GM18951 (cell line): ENCODE results near the gene CACFD1.
"Not testable (repeated sequence)": the region's sequence is repeated elsewhere in the genome, so short reads cannot be mapped to it uniquely, and the experiment has no call there.

ENCODE experiments used
- POLR2A ChIP-seq: IDR thresholded peaks from 4 replicates; pipeline ENCODE4 v1.6.1; 2011; ENCODE audit warnings: mild to moderate bottlenecking; ENCODE audit not compliant: insufficient read length, insufficient read depth; ENCODE audit errors: extremely low read depth
- in situ Hi-C: fragments of 300-500 bp; cut with MboI; formaldehyde crosslinking; loops from one replicate; pipeline ENCODE4 v1.12.0; 2022; ENCODE audit warnings: low sequenced_read_pairs, mixed read lengths, inconsistent platforms; ENCODE audit not compliant: unreplicated experiment

CACFD1 gene

GRCh38 chr9:133448487-133448972 lies 11.2 kb upstream of the CACFD1 start:
- no peak for TF ChIP-seq POLR2A
- in situ Hi-C loops = no loop called here

- TF ChIP-seq POLR2A = no peak
- in situ Hi-C loops = no loop called here
Observed at GRCh38 chr9:133449760-133450159, 10.0 kb upstream of the CACFD1 start.

- in situ Hi-C loops = not testable (repeated sequence)
Observed at GRCh38 chr9:133451865-133452264, 7.9 kb upstream of the CACFD1 start.

GRCh38 chr9:133452562-133452961 lies 7.2 kb upstream of the CACFD1 start:
- in situ Hi-C loops = no loop called here
- no peak for TF ChIP-seq POLR2A

- TF ChIP-seq POLR2A = no peak
- in situ Hi-C loops = no loop called here
Observed at GRCh38 chr9:133453651-133454050, 6.1 kb upstream of the CACFD1 start.

- in situ Hi-C loops = no loop called here
- no peak for TF ChIP-seq POLR2A
Observed at GRCh38 chr9:133454325-133454724, 5.5 kb upstream of the CACFD1 start.

DNA sequence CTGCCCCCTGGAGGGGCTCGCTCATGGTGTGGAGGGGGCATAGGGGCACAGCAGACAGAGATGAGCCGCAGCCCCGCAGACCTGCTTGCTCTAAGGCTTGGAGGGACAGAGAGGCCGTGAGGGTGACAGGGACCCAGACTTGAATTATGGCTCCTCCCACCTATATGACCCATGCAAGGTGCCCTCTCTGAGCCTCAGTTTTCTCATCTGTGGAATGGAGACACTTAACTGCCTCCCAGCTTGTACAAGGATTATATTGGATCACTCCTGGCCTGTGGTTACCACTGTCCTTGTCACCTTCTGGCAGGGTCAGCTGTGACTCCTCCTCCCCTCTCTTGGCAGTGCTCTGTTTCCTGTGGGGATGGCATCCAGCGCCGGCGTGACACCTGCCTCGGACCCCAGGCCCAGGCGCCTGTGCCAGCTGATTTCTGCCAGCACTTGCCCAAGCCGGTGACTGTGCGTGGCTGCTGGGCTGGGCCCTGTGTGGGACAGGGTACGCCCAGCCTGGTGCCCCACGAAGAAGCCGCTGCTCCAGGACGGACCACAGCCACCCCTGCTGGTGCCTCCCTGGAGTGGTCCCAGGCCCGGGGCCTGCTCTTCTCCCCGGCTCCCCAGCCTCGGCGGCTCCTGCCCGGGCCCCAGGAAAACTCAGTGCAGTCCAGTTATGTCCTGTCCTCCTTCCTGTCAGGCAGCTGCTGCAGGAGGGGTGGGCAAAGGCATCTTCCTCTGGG lies 4.7 kb upstream of the CACFD1 start:
- no peak for TF ChIP-seq POLR2A
- in situ Hi-C loops = no loop called here

DNA sequence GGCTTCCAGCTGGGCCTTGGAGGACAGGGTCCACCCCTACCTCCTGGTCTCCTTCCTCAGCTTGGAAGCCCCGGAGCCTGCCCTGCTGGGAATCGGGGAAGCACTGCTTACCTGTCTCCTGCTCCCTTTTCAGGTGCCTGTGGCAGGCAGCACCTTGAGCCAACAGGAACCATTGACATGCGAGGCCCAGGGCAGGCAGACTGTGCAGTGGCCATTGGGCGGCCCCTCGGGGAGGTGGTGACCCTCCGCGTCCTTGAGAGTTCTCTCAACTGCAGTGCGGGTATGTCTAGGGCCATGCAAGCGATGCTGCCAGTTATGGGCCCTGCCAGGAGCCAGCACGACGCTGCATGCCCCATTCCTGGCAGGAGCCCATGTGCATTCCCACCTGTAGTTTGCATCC lies 3.8 kb upstream of the CACFD1 start:
- in situ Hi-C loops = no loop called here
- no peak for TF ChIP-seq POLR2A

DNA sequence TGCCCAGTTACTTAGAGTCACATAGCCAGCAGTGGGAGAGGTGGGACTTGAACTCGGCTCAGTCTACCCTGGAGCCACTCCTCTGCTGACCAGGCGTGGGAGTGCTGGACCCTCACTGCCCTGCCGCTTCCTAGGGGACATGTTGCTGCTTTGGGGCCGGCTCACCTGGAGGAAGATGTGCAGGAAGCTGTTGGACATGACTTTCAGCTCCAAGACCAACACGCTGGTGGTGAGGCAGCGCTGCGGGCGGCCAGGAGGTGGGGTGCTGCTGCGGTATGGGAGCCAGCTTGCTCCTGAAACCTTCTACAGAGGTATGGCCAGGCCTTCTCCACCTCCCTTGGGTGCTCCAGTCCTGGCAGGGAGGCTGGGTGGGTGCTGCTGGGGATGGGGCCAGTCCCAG lies 3.4 kb upstream of the CACFD1 start:
- no peak for TF ChIP-seq POLR2A
- in situ Hi-C loops = no loop called here

DNA sequence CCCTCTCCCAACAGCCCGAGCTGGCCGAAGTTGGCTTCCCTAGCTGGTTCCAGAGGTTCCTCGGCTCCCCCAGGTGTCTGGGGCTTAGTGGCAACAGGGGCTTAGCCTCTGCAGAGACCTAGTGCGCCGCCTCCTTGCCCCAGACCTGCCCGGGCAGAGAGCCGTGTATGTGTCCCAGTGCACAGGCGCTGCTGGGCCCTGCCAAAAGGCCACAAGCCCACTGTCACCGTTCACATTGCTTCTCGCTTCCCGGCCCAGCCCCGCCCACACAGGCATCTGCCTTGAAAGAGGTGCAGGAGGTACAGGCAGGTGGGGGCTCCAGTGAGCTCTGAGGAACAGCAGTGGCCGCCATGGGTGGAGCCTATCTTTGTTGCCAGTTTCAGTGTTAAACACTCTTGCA lies 2.5 kb upstream of the CACFD1 start:
- TF ChIP-seq POLR2A = no peak
- in situ Hi-C loops = no loop called here

DNA sequence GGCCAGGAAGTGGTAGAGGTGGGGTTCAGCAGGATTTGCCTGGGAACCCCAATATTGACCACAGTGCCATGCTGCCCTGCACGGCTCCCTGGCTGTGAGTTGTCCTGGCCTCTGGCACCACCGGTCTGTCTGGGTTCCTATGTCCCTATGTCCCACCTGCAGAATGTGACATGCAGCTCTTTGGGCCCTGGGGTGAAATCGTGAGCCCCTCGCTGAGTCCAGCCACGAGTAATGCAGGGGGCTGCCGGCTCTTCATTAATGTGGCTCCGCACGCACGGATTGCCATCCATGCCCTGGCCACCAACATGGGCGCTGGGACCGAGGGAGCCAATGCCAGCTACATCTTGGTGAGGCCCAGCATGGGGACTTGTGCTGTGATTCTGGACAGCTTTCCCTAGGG lies 2.0 kb upstream of the CACFD1 start:
- TF ChIP-seq POLR2A = no peak
- in situ Hi-C loops = no loop called here

DNA sequence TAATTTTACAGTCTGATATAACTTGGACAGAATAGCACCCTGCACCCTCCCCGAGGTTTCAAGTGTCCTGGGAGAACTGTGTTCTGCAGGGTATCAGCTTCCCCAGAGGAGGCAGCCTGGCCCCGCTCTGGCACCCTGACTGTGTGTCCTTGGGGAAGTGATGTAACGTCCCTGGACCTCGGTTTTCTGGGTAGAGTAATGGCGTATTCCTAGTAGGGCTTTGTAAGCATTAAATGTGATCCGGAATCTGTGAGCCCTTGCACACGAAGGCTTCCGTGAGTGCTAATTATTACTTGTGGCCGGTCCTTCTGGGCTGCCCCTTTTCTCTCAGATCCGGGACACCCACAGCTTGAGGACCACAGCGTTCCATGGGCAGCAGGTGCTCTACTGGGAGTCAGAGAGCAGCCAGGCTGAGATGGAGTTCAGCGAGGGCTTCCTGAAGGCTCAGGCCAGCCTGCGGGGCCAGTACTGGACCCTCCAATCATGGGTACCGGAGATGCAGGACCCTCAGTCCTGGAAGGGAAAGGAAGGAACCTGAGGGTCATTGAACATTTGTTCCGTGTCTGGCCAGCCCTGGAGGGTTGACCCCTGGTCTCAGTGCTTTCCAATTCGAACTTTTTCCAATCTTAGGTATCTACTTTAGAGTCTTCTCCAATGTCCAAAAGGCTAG lies 1.0 kb upstream of the CACFD1 start:
- in situ Hi-C loops = no loop called here
- TF ChIP-seq POLR2A = no peak

DNA sequence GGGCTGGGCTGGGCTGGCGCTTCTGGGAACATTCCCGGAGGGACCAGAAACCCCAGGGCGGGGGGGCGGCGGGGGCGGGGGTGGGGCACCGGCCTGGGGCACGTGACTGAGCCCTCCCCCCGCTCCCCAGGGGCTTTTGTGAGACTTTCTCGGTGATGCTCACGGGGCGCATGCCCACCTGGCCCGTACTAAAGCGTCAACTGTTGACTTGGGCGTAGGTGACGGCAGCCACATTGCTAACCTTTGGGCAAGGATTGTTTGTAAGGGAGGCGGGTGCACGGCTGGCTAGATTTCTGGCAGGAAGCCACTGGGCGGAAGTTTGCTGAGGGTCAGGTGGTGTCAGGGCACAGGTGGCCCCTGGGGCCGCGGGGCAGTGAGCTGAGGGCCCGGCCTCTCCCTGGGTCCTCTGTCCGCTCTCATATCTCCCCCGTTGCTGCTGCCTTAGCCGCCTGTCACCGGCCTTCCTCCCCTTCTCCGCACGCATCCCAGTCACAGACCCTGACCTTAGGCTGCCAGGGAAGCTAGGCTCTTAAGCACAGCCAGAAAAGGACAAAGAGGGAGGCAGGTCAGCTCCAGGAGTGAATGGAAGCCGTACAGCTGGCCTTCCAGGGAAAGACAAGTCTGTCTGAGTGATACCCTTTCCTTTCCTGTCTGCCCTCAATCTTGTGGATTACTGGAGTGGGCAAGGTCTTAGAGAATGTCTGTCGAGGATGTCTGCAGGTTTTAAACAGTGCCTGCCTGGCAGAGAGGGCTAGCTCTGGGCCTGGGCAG lies 812 bp downstream of the CACFD1 start:
- TF ChIP-seq POLR2A = peak; percentile 13

DNA sequence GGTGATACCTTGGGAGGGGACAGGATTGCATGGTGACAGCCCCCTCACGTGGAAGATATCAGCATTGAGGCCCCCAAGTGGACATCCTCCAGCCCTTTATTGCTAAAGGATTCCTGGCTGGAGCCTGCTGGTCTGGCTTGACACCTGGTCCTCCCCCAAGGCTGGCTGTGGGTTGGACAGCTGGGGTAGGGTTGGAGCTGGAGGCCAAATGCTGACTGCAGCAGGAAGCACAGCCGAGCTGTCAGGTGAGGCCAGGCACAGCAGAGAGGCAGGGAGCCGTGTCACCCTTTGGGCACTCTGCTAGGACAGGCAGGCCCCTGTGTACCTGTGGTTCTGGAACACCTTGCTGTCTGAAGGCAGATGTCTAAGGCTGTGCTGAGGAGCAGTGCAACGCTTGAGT lies 2.2 kb downstream of the CACFD1 start:
- TF ChIP-seq POLR2A = no peak
- in situ Hi-C loops = no loop called here

More for the DNA sequence above, 812 bp downstream of the CACFD1 start:
- in situ Hi-C loops = no loop called here
